ENCODE data around the gene GALNT18.

DNA sequence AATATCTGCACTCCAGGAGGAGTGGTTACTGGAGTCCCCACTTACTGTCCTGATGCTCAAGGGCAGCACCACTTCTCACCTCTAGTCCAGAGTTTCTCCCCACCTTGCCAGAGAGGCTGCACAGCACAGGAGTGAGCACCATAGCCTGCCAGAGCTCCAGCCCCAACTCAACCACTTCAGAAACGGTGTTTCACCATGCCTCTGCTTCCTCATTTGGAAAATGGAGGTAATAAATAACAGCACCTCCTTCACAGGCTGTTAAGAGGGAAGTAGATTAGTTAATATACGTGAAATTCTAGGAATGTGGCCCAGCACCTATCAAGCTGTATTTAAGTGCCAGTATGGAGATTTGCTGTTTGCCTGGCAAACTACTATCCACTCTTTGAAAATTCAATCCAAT is 63.0 kb downstream of the GALNT18 start:
- no peak for TF ChIP-seq POLR2A (IDR thresholded peaks at IDR 0.05)
- TF ChIP-seq, protein P1, sequence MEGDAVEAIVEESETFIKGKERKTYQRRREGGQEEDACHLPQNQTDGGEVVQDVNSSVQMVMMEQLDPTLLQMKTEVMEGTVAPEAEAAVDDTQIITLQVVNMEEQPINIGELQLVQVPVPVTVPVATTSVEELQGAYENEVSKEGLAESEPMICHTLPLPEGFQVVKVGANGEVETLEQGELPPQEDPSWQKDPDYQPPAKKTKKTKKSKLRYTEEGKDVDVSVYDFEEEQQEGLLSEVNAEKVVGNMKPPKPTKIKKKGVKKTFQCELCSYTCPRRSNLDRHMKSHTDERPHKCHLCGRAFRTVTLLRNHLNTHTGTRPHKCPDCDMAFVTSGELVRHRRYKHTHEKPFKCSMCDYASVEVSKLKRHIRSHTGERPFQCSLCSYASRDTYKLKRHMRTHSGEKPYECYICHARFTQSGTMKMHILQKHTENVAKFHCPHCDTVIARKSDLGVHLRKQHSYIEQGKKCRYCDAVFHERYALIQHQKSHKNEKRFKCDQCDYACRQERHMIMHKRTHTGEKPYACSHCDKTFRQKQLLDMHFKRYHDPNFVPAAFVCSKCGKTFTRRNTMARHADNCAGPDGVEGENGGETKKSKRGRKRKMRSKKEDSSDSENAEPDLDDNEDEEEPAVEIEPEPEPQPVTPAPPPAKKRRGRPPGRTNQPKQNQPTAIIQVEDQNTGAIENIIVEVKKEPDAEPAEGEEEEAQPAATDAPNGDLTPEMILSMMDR (IDR thresholded peaks at IDR 0.05): no peak

Data from prostate gland (tissue), 2 donors.